ENCODE results near the gene MAPKAP1. TPM values are rescaled to one million over a fixed set of nuclear protein-coding genes. Genes with fewer than 3 reads are reported as not detected.

MAPKAP1 gene
- total RNA-seq, 2 experiments from 2014 or later: 53.2 to 59.4 TPM

- DNase-seq: no peak
- no peak overlapping the region for H3K4me3 Mint-ChIP-seq
- no peaks in the 10 kb centered on the region for H3K4me1 Mint-ChIP-seq
- no peak overlapping the region for H3K27ac Mint-ChIP-seq
- CTCF ChIA-PET: no interaction called here
- no peaks in the 10 kb centered on the region for H3K36me3 Mint-ChIP-seq
- no peaks in the 10 kb centered on the region for H3K27me3 Mint-ChIP-seq
- no peaks in the 10 kb centered on the region for H3K9me3 Mint-ChIP-seq (ENCODE audit: low read depth)
- no peak for ATAC-seq
These were observed 89.9 kb downstream of the MAPKAP1 start for GRCh38 chr9:125617087-125617486.

GRCh38 chr9:125613141-125613540 is 93.9 kb downstream of the MAPKAP1 start:
- ATAC-seq (no peak), DNase-seq (no peak)
- Mint-ChIP-seq H3K4me1 (peaks cover 14% of the 10 kb centered on the region), H3K27ac (no peak overlapping the region), H3K36me3 (peaks cover 4% of the 10 kb centered on the region), H3K27me3 (no peaks in the 10 kb centered on the region), H3K9me3 (ENCODE audit: low read depth) (no peaks in the 10 kb centered on the region), H3K4me3 (no peak overlapping the region)
- CTCF ChIA-PET: interaction anchor here (1.2 kb wide), 1 partner anchor 54 kb away, joined by 3 read pairs; no protein-coding TSS in a partner anchor

- CTCF ChIA-PET: no interaction called here
- Mint-ChIP-seq H3K4me1 (peaks cover 14% of the 10 kb centered on the region), H3K27me3 (no peaks in the 10 kb centered on the region), H3K9me3 (ENCODE audit: low read depth) (no peaks in the 10 kb centered on the region), H3K4me3 (no peak overlapping the region), H3K36me3 (peaks cover 4% of the 10 kb centered on the region), H3K27ac (no peak overlapping the region)
- no peak for DNase-seq
- no peak for ATAC-seq
These were observed 94.4 kb downstream of the MAPKAP1 start for GRCh38 chr9:125612616-125613015.

- Mint-ChIP-seq H3K27ac (no peak overlapping the region), H3K36me3 (peaks cover 4% of the 10 kb centered on the region), H3K4me1 (peaks cover 14% of the 10 kb centered on the region), H3K27me3 (no peaks in the 10 kb centered on the region), H3K4me3 (no peak overlapping the region), H3K9me3 (ENCODE audit: low read depth) (no peaks in the 10 kb centered on the region)
- ATAC-seq (no peak), DNase-seq (no peak)
- CTCF ChIA-PET: no interaction called here
These were observed 95.8 kb downstream of the MAPKAP1 start for GRCh38 chr9:125611121-125611765.

GRCh38 chr9:125609744-125610143 is 97.3 kb downstream of the MAPKAP1 start:
- H3K9me3 Mint-ChIP-seq (ENCODE audit: low read depth): no peaks in the 10 kb centered on the region
- H3K27me3 Mint-ChIP-seq: no peaks in the 10 kb centered on the region
- CTCF ChIA-PET: no interaction called here
- DNase-seq: no peak
- peaks cover 4% of the 10 kb centered on the region for H3K36me3 Mint-ChIP-seq
- no peak overlapping the region for H3K4me3 Mint-ChIP-seq
- no peak for ATAC-seq
- H3K27ac Mint-ChIP-seq: no peak overlapping the region
- peaks cover 14% of the 10 kb centered on the region for H3K4me1 Mint-ChIP-seq

- ATAC-seq (no peak), DNase-seq (no peak)
- no peak overlapping the region for H3K4me3 Mint-ChIP-seq
- peaks cover 14% of the 10 kb centered on the region for H3K4me1 Mint-ChIP-seq
- H3K27ac Mint-ChIP-seq: no peak overlapping the region
- no peaks in the 10 kb centered on the region for H3K9me3 Mint-ChIP-seq (ENCODE audit: low read depth)
- H3K36me3 Mint-ChIP-seq: peaks cover 4% of the 10 kb centered on the region
- H3K27me3 Mint-ChIP-seq: no peaks in the 10 kb centered on the region
- CTCF ChIA-PET: no interaction called here
These were observed 98.4 kb downstream of the MAPKAP1 start for GRCh38 chr9:125608489-125609224.

- Mint-ChIP-seq H3K36me3 (peaks cover 1% of the 10 kb centered on the region), H3K4me3 (no peak overlapping the region), H3K4me1 (peaks cover 3% of the 10 kb centered on the region), H3K9me3 (ENCODE audit: low read depth) (no peaks in the 10 kb centered on the region), H3K27me3 (no peaks in the 10 kb centered on the region), H3K27ac (no peak overlapping the region)
- ATAC-seq (no peak), DNase-seq (no peak)
- CTCF ChIA-PET: no interaction called here
These were observed 102.8 kb downstream of the MAPKAP1 start for GRCh38 chr9:125604196-125604595.

GRCh38 chr9:125603478-125604021 is 103.5 kb downstream of the MAPKAP1 start:
- Mint-ChIP-seq H3K27me3 (no peaks in the 10 kb centered on the region), H3K9me3 (ENCODE audit: low read depth) (no peaks in the 10 kb centered on the region), H3K27ac (no peak overlapping the region), H3K4me1 (no peaks in the 10 kb centered on the region), H3K36me3 (peaks cover 1% of the 10 kb centered on the region), H3K4me3 (no peak overlapping the region)
- DNase-seq: no peak
- ATAC-seq: no peak
- CTCF ChIA-PET: no interaction called here

- H3K27ac Mint-ChIP-seq: no peak overlapping the region
- no peak for ATAC-seq
- H3K36me3 Mint-ChIP-seq: peaks cover 1% of the 10 kb centered on the region
- H3K27me3 Mint-ChIP-seq: no peaks in the 10 kb centered on the region
- H3K4me1 Mint-ChIP-seq: no peaks in the 10 kb centered on the region
- CTCF ChIA-PET: no interaction called here
- DNase-seq: no peak
- no peaks in the 10 kb centered on the region for H3K9me3 Mint-ChIP-seq (ENCODE audit: low read depth)
- no peak overlapping the region for H3K4me3 Mint-ChIP-seq
These were observed 105.0 kb downstream of the MAPKAP1 start for GRCh38 chr9:125601961-125602360.

- Mint-ChIP-seq H3K36me3 (peaks cover 4% of the 10 kb centered on the region), H3K4me3 (no peak overlapping the region), H3K27ac (no peak overlapping the region), H3K9me3 (ENCODE audit: low read depth) (no peaks in the 10 kb centered on the region), H3K4me1 (peaks cover 6% of the 10 kb centered on the region), H3K27me3 (no peaks in the 10 kb centered on the region)
- CTCF ChIA-PET: no interaction called here
- ATAC-seq (no peak), DNase-seq (no peak)
These were observed 106.8 kb downstream of the MAPKAP1 start for GRCh38 chr9:125600194-125600593.

GRCh38 chr9:125594223-125594610 is 112.8 kb downstream of the MAPKAP1 start:
- Mint-ChIP-seq H3K27ac (no peak overlapping the region), H3K27me3 (no peaks in the 10 kb centered on the region), H3K36me3 (peaks cover 3% of the 10 kb centered on the region), H3K4me1 (peaks cover 10% of the 10 kb centered on the region), H3K4me3 (no peak overlapping the region), H3K9me3 (ENCODE audit: low read depth) (no peaks in the 10 kb centered on the region)
- ATAC-seq: no peak
- CTCF ChIA-PET: interaction anchor here (1.0 to 1.8 kb wide), 4 partner anchors 9 to 101 kb away, joined by 3 to 5 read pairs (median 3); no protein-coding TSS in a partner anchor
- no peak for DNase-seq

GRCh38 chr9:125593581-125594222 is 113.3 kb downstream of the MAPKAP1 start:
- H3K4me3 Mint-ChIP-seq: no peak overlapping the region
- ATAC-seq: no peak
- no peaks in the 10 kb centered on the region for H3K9me3 Mint-ChIP-seq (ENCODE audit: low read depth)
- no peaks in the 10 kb centered on the region for H3K27me3 Mint-ChIP-seq
- no peak overlapping the region for H3K27ac Mint-ChIP-seq
- no peak for DNase-seq
- peaks cover 10% of the 10 kb centered on the region for H3K4me1 Mint-ChIP-seq
- H3K36me3 Mint-ChIP-seq: peaks cover 3% of the 10 kb centered on the region
- CTCF ChIA-PET: interaction anchor here (1.0 to 1.1 kb wide), 2 partner anchors 9 to 19 kb away, joined by 3 read pairs; no protein-coding TSS in a partner anchor

- no peaks in the 10 kb centered on the region for H3K27me3 Mint-ChIP-seq
- H3K36me3 Mint-ChIP-seq: peaks cover 5% of the 10 kb centered on the region
- no peak overlapping the region for H3K27ac Mint-ChIP-seq
- ATAC-seq: no peak
- DNase-seq: no peak
- no peaks in the 10 kb centered on the region for H3K9me3 Mint-ChIP-seq (ENCODE audit: low read depth)
- peaks cover 10% of the 10 kb centered on the region for H3K4me1 Mint-ChIP-seq
- CTCF ChIA-PET: no interaction called here
- no peak overlapping the region for H3K4me3 Mint-ChIP-seq
These were observed 115.1 kb downstream of the MAPKAP1 start for GRCh38 chr9:125591888-125592287.

Measured in activated CD8-positive, alpha-beta memory T cell treated with anti-CD3 and anti-CD28 coated beads, Interleukin-2, amount 10 ng/mL, durations not matched to agents 7 days and 5 days (primary cell).